Activated naive CD4-positive, alpha-beta T cell treated with anti-CD3 and anti-CD28 coated beads, Interleukin-2, amount 10 ng/mL, durations not matched to agents 7 days and 5 days (primary cell): ENCODE results near the gene TCEA2.
A peak's percentile ranks its signal among the peaks of the same experiment; 100 is the strongest.

Source experiments
- CTCF ChIA-PET: fragments of 350-600 bp; sonication (Branson Sonifier 250); formaldehyde crosslinking; loops from one replicate; lab custom pipeline; 2021; ENCODE audit warnings: antibody characterized with exemption; lab: Charles Lee
- DNase-seq: peaks from one replicate; pipeline ENCODE4 v3.0.0-alpha.2; 2020
- H3K27ac Mint-ChIP-seq: one replicate; pipeline ENCODE4 v1.8.0; 2021; ENCODE audit warnings: mild to moderate bottlenecking, moderate library complexity, mixed read lengths
- H3K27me3 Mint-ChIP-seq: one replicate; pipeline ENCODE4 v1.8.0; 2021; ENCODE audit warnings: mild to moderate bottlenecking, mixed read lengths
- H3K36me3 Mint-ChIP-seq: one replicate; pipeline ENCODE4 v1.8.0; 2021; ENCODE audit warnings: mixed read lengths
- H3K4me1 Mint-ChIP-seq: one replicate; pipeline ENCODE4 v1.8.0; 2021; ENCODE audit warnings: mixed read lengths
- H3K4me3 Mint-ChIP-seq: one replicate; pipeline ENCODE4 v1.8.0; 2021; ENCODE audit warnings: mild to moderate bottlenecking, moderate library complexity, mixed read lengths
- H3K9me3 Mint-ChIP-seq: one replicate; pipeline ENCODE4 v1.8.0; 2021; ENCODE audit warnings: mixed read lengths

Gene TCEA2

DNA sequence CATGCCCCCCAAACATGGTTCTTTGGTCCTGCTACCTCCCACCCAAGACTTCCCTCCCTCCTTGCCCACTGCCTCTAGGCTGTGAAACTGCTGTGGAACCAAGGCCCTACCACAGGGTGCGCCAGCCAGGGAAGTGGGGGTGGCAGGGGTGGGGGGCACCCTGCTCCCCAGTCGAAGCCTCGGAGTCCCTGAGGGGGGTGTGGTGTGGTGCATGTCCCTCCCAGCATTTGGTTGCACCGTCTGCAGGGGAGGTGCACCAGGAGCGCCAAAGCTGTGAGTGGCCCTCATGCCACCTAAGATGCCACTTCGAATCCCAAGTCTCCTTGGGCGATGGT lies 14.5 kb downstream of the TCEA2 start:
- Mint-ChIP-seq H3K27me3 (peaks cover 23% of the 10 kb centered on the region), H3K9me3 (no peaks in the 10 kb centered on the region), H3K4me1 (peaks cover 55% of the 10 kb centered on the region), H3K27ac (peak overlapping the region; percentile 92), H3K36me3 (peaks cover 35% of the 10 kb centered on the region), H3K4me3 (peak overlapping the region; percentile 94)
- CTCF ChIA-PET, result interaction anchor here (1.1 to 2.8 kb wide), 2 partner anchors 28 to 97 kb away, joined by 3 to 9 read pairs; partner anchors contain the start of genes PRPF6, SAMD10 and SOX18
- DNase-seq, result no peak

DNA sequence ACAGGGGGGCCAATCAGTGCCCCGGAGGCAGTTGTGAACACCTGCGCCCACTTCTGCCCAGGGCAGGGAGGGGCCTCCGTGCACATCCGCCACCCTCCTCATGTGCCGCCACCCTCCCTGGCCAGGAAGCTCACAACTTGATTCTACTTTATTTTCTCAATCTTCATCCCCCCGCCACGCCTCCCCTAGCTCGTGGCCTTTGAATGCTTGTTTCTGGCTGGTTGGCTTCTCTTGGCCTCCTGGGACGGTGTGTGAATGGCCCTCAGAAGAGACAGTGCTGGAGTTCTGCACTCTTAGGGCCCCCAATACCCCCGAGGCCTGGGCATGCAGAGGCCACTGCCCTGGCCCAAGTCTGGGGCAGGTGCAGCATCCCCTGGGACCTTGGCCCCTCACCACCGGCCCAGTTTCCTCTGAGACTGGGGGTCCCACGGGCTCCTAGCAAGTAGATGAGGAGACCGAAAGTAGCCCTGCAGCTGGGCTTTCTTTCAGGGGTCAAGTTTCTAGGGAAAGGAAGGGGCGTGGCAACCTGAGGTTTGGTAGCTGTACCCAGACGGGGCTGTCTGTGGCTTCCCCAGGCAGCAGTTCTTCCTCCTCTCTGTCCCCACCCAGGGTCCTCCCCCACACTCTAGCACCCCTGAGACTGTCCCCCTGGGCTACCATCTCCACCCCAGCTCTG lies 15.0 kb downstream of the TCEA2 start:
- Mint-ChIP-seq H3K36me3 (peaks cover 35% of the 10 kb centered on the region), H3K4me3 (peak overlapping the region; percentile 94), H3K27ac (peak overlapping the region; percentile 92), H3K9me3 (no peaks in the 10 kb centered on the region), H3K4me1 (peaks cover 55% of the 10 kb centered on the region), H3K27me3 (peaks cover 29% of the 10 kb centered on the region)
- CTCF ChIA-PET, result interaction anchor here (1.1 to 2.8 kb wide), 2 partner anchors 29 to 98 kb away, joined by 3 to 9 read pairs; partner anchors contain the start of genes PRPF6, SAMD10 and SOX18
- peak; percentile 87 for DNase-seq

GRCh38 chr20:64078934-64079272 lies 15.9 kb downstream of the TCEA2 start:
- DNase-seq, result no peak
- CTCF ChIA-PET, result interaction anchor here (1.4 to 2.8 kb wide), 2 partner anchors 43 to 99 kb away, joined by 7 to 9 read pairs; partner anchors contain the start of genes PRPF6 and SAMD10
- Mint-ChIP-seq H3K36me3 (peaks cover 32% of the 10 kb centered on the region), H3K4me3 (peak overlapping the region; percentile 94), H3K27ac (peak overlapping the region; percentile 92), H3K9me3 (no peaks in the 10 kb centered on the region), H3K4me1 (peaks cover 52% of the 10 kb centered on the region), H3K27me3 (peaks cover 33% of the 10 kb centered on the region)

- Mint-ChIP-seq H3K27me3 (peaks cover 38% of the 10 kb centered on the region), H3K27ac (peak within 1 kb of the TSS; percentile 92), H3K4me1 (peaks cover 52% of the 10 kb centered on the region), H3K4me3 (peak within 1 kb of the TSS; percentile 94), H3K9me3 (no peaks in the 10 kb centered on the region), H3K36me3 (peaks cover 28% of the 10 kb centered on the region)
- CTCF ChIA-PET, result interaction anchor here (0.6 to 2.8 kb wide), 3 partner anchors 42 to 143 kb away, joined by 3 to 9 read pairs (median 7); partner anchors contain the start of genes PRPF6 and SAMD10
- DNase-seq, result peak; percentile 85
Measured at GRCh38 chr20:64079273-64080012, 16.4 kb downstream of the TCEA2 start, which contains the start of gene RGS19. Gene RGS19, minus strand, starts transcription at chr20:64079518. Its CDS starts 2,632 bp downstream, at chr20:64076886.

DNA sequence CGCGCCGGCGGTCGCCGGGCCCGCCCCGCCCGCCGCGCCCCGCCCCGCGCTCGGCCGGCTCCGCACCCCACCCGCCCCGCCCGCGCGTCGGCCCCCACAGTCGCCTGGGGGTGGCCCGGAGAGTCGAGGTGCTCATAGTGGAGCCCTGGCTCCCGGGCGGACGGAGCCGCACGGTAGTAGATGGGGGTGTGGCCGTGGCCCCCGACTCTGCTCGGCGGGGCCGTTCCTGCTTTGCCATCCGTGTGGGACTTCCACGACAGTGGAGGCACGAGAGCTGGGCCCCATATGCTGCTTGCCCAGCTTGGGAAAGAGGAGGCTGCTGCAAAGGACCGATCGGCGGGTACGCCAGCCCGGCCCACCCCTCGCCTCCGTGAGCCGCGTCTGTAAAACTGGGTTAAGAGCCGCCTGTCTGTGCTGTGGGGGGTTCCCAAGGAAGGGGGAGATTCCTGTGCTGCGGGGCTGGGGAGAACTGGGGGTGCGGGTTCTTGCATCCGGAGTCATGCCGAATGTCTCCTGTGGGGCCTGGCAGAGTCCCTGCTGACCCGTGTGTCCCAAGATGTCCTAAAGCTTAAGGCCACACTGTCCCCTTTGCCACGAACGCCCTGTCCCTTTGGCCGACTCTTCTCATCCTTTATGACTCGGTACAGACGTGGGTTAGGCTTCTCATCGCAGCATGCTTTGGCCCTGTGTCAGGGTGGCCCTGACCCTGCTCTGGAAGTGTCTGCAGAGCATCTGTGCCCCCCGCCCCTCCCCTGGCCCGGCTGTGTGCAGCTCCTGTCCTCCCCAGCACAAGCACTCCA lies 17.2 kb downstream of the TCEA2 start, which contains the start of gene OPRL1:
TSS of gene OPRL1 (plus strand) at position 70 of the 800 bp plus-strand sequence. CDS start 12,639 bp downstream, outside the sequence.
- peak; percentile 72 for DNase-seq
- peaks cover 45% of the 10 kb centered on the region for H3K27me3 Mint-ChIP-seq
- H3K36me3 Mint-ChIP-seq, result peaks cover 24% of the 10 kb centered on the region
- CTCF ChIA-PET, result interaction anchor here (0.6 to 5.7 kb wide), 5 partner anchors 39 to 144 kb away, joined by 3 to 75 read pairs (median 7); partner anchors contain the start of genes PRPF6 and SAMD10
- peaks cover 53% of the 10 kb centered on the region for H3K4me1 Mint-ChIP-seq
- H3K9me3 Mint-ChIP-seq, result no peaks in the 10 kb centered on the region
- peak within 1 kb of the TSS; percentile 94 for H3K4me3 Mint-ChIP-seq
- peak within 1 kb of the TSS; percentile 92 for H3K27ac Mint-ChIP-seq

DNA sequence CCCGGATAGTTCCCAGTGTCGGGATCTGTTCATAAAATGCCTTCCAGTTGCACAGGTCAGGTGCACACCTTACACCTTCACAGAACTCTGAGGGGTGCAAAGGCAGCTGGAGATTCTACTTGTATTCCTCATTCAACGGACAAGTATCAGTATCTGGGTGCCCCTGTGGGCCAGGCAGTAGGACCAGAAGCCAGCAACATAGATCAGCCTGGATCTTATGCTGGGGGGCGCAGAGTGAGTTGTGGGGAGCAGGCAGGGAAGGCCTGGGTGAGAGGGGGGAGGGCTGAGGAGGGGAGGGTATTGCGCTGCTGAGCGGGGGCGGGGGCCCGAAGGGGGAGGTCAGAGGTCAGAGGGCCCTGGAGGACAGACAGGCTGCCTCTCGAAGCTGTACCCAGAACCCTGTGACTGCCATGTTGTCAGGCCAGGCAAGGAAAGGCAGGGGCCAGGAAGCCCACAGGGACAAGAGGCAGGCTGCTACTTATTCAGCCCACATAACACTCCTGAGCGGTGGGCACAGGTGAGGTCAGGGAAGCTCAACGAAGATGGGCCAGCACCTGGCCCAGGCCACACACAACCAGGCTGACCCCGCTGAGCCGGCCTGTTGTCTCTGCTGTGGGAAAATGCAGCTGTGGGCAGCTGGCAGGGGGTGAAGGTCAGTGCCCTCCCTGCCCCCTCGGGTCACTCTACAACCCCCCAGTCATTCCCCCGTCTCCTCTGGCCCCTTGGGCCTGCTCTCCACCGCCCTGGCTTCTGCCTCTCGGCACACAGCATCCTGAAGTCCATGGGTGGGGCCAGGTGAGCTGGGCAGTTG lies 18.0 kb downstream of the TCEA2 start:
- peaks cover 18% of the 10 kb centered on the region for H3K36me3 Mint-ChIP-seq
- CTCF ChIA-PET, result interaction anchor here (1.7 to 5.7 kb wide), 2 partner anchors 38 to 42 kb away, joined by 5 to 75 read pairs; no protein-coding TSS in a partner anchor
- no peak for DNase-seq
- peak overlapping the region; percentile 49 for H3K27ac Mint-ChIP-seq
- peaks cover 53% of the 10 kb centered on the region for H3K27me3 Mint-ChIP-seq
- H3K9me3 Mint-ChIP-seq, result no peaks in the 10 kb centered on the region
- H3K4me3 Mint-ChIP-seq, result peak overlapping the region; percentile 71
- peaks cover 47% of the 10 kb centered on the region for H3K4me1 Mint-ChIP-seq

- H3K9me3 Mint-ChIP-seq, result peaks cover under 1% of the 10 kb centered on the region
- H3K36me3 Mint-ChIP-seq, result peaks cover 17% of the 10 kb centered on the region
- peak overlapping the region; percentile 39 for H3K27ac Mint-ChIP-seq
Measured at GRCh38 chr20:64081624-64081964, 18.6 kb downstream of the TCEA2 start.

GRCh38 chr20:64082126-64082731 lies 19.2 kb downstream of the TCEA2 start:
- H3K27ac Mint-ChIP-seq, result no peak overlapping the region
- peaks cover 13% of the 10 kb centered on the region for H3K36me3 Mint-ChIP-seq
- peak overlapping the region; percentile 56 for H3K4me3 Mint-ChIP-seq
- peaks cover 37% of the 10 kb centered on the region for H3K4me1 Mint-ChIP-seq
- peaks cover 4% of the 10 kb centered on the region for H3K9me3 Mint-ChIP-seq
- H3K27me3 Mint-ChIP-seq, result peaks cover 62% of the 10 kb centered on the region
- CTCF ChIA-PET, result interaction anchor here (5.7 kb wide), 1 partner anchor 37 kb away, joined by 75 read pairs; no protein-coding TSS in a partner anchor
- DNase-seq, result no peak

More at GRCh38 chr20:64081624-64081964, 18.6 kb downstream of the TCEA2 start:
- Mint-ChIP-seq H3K4me1 (peaks cover 42% of the 10 kb centered on the region), H3K27me3 (peaks cover 59% of the 10 kb centered on the region), H3K4me3 (peak overlapping the region; percentile 33)
- CTCF ChIA-PET, result interaction anchor here (1.7 to 5.7 kb wide), 2 partner anchors 38 to 43 kb away, joined by 5 to 75 read pairs; no protein-coding TSS in a partner anchor
- DNase-seq, result no peak

DNA sequence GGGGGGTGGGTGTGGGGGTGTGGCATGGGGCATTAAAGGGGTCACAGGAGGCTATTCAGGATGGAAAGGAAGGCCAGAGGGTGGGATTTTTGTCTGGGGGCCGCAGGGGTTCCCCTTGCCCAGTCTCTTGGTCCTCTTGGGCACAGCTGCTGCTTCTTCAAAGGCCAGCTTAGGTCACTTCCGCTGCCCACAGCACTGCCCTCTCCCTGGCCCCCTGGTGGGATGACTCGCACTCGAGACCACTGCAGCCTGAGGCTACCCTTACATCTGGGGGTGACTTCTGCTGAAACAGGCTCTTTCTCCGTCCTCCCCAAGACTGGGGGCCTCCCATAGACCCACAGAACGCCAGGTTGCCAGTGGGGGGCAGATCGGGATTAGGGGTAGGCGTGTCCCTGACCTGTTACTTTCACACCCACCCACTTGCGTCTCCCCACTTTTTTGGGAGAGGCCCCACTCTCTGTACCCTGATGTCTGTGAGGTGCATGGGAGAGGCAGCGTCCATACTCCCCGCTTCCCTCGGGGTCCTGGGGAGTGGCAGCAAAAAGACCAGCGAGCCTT lies 19.9 kb downstream of the TCEA2 start:
- Mint-ChIP-seq H3K27me3 (peaks cover 65% of the 10 kb centered on the region), H3K27ac (no peak overlapping the region)

GRCh38 chr20:64083378-64083803 lies 20.4 kb downstream of the TCEA2 start:
- DNase-seq, result peak; percentile 82
- Mint-ChIP-seq H3K4me3 (peak overlapping the region; percentile 75), H3K36me3 (peaks cover 8% of the 10 kb centered on the region), H3K4me1 (peaks cover 35% of the 10 kb centered on the region), H3K9me3 (peaks cover 12% of the 10 kb centered on the region), H3K27ac (no peak overlapping the region), H3K27me3 (peaks cover 70% of the 10 kb centered on the region)
- CTCF ChIA-PET, result interaction anchor here (0.7 to 5.7 kb wide), 6 partner anchors 14 to 334 kb away, joined by 3 to 75 read pairs (median 4); no protein-coding TSS in a partner anchor

More for the DNA sequence above, 19.9 kb downstream of the TCEA2 start:
- CTCF ChIA-PET, result interaction anchor here (1.1 to 5.7 kb wide), 4 partner anchors 14 to 36 kb away, joined by 3 to 75 read pairs (median 6); no protein-coding TSS in a partner anchor
- Mint-ChIP-seq H3K36me3 (peaks cover 9% of the 10 kb centered on the region), H3K4me3 (peak overlapping the region; percentile 75), H3K9me3 (peaks cover 8% of the 10 kb centered on the region), H3K4me1 (peaks cover 35% of the 10 kb centered on the region)
- DNase-seq, result no peak

GRCh38 chr20:64083804-64084684 lies 21.0 kb downstream of the TCEA2 start, which contains the start of gene LKAAEAR1:
Gene LKAAEAR1, minus strand, starts transcription at chr20:64084398. Its CDS starts 179 bp downstream, at chr20:64084219.
- Mint-ChIP-seq H3K27ac (peak within 1 kb of the TSS; percentile 37), H3K4me1 (peaks cover 35% of the 10 kb centered on the region), H3K27me3 (peaks cover 76% of the 10 kb centered on the region), H3K9me3 (peaks cover 12% of the 10 kb centered on the region), H3K4me3 (peak within 1 kb of the TSS; percentile 76), H3K36me3 (peaks cover 3% of the 10 kb centered on the region)
- CTCF ChIA-PET, result interaction anchor here (0.7 to 5.7 kb wide), 6 partner anchors 15 to 334 kb away, joined by 3 to 75 read pairs (median 4); no protein-coding TSS in a partner anchor
- DNase-seq, result no peak
